Caco-2 (cell line): ENCODE data around the gene FAM89B. TPM values are rescaled to one million over a fixed set of nuclear protein-coding genes. Genes with fewer than 3 reads are reported as not detected.
A peak's percentile ranks its signal among the peaks of the same experiment; 100 is the strongest.

Experiments used
- BruUV-seq: library from RNA; stranded (reverse); fragments of 400-500 nt; replicated peaks from 2 replicates; lab custom pipeline; 2021; lab: Mats Ljungman, UMichigan
- CTCF ChIA-PET: fragments of 300-600 bp; sonication (Branson Sonifier 250); formaldehyde crosslinking; loops from one replicate; lab custom pipeline; 2022; ENCODE audit warnings: antibody characterized with exemption; lab: Charles Lee
- POLR2A ChIA-PET: fragments of 300-600 bp; sonication (Branson Sonifier 250); formaldehyde crosslinking; loops from one replicate; lab custom pipeline; 2022; ENCODE audit warnings: antibody characterized with exemption; lab: Charles Lee
- DNase-seq, 2 experiments: peaks; one replicate each; pipeline versions ENCODE4 v3.0.0 to v3.0.0-alpha.2; 2020 to 2022
- H3K27me3 ChIP-seq: replicated peaks from 2 replicates; pipeline ENCODE4 v1.6.0; 2011; ENCODE audit warnings: low read length; ENCODE audit not compliant: control insufficient read depth, insufficient read depth
- H3K36me3 ChIP-seq: 2 replicates; pipeline ENCODE4 v1.5.1; 2011; ENCODE audit warnings: low read length; ENCODE audit not compliant: control insufficient read depth, insufficient read depth
- H3K4me1 ChIP-seq: fragments of 250-450 bp; sonication (Bioruptor Pico); 2 replicates; pipeline ENCODE4 v1.5.1; 2020; ENCODE audit warnings: mild to moderate bottlenecking
- H3K4me3 ChIP-seq: 2 replicates; pipeline ENCODE4 v1.5.1; 2011; ENCODE audit warnings: low read depth, mild to moderate bottlenecking, control low read depth, low read length
- H3K9me3 ChIP-seq: fragments of 250-450 bp; sonication (Bioruptor Pico); 2 replicates; pipeline ENCODE4 v1.5.1; 2020; ENCODE audit warnings: mild to moderate bottlenecking, moderate library complexity
- H3K27ac Mint-ChIP-seq: one replicate; pipeline ENCODE4 v1.8.0; 2022; ENCODE audit warnings: mixed read lengths; ENCODE audit not compliant: unreplicated experiment
- H3K27me3 Mint-ChIP-seq: one replicate; pipeline ENCODE4 v1.8.0; 2022; ENCODE audit warnings: mixed read lengths; ENCODE audit not compliant: insufficient read depth, unreplicated experiment
- H3K36me3 Mint-ChIP-seq: one replicate; pipeline ENCODE4 v1.8.0; 2022; ENCODE audit warnings: mild to moderate bottlenecking, mixed read lengths; ENCODE audit not compliant: insufficient read depth, unreplicated experiment
- H3K4me1 Mint-ChIP-seq: one replicate; pipeline ENCODE4 v1.8.0; 2022; ENCODE audit warnings: low read depth, mixed read lengths; ENCODE audit not compliant: unreplicated experiment
- H3K4me3 Mint-ChIP-seq: one replicate; pipeline ENCODE4 v1.8.0; 2022; ENCODE audit warnings: mild to moderate bottlenecking, moderate library complexity, mixed read lengths; ENCODE audit not compliant: unreplicated experiment
- H3K9me3 Mint-ChIP-seq: one replicate; pipeline ENCODE4 v1.8.0; 2022; ENCODE audit warnings: mixed read lengths; ENCODE audit not compliant: unreplicated experiment
- CTCF ChIP-seq, 2 experiments: fragments of 200-600 bp in 1 of 2; IDR thresholded peaks; 1 replicate in 1 of 2; 2 replicates in 1 of 2; pipeline versions ENCODE4 v1.5.1 to v1.8.0; 2011 to 2022; ENCODE audit warnings: antibody characterized with exemption in 1 of 2, control low read depth in 1 of 2, inconsistent platforms in 1 of 2, low read depth in 1 of 2, low read length in 1 of 2, mild to moderate bottlenecking in 1 of 2, moderate library complexity in 1 of 2; ENCODE audit not compliant: insufficient read depth in 1 of 2, severe bottlenecking in 1 of 2, unreplicated experiment in 1 of 2
- intact Hi-C: fragments of 100-400 bp; cut with micrococcal nuclease; formaldehyde crosslinking; loops from one replicate; pipeline ENCODE4 v1.10.0; 2022; ENCODE audit not compliant: unreplicated experiment
- total RNA-seq: library from RNA; stranded (reverse); gene quantifications from 2 replicates; pipeline ENCODE4 v1.2.3, GENCODE V29; 2022

Gene FAM89B
- total RNA-seq, 1 experiment from 2014 or later, result 26.9 TPM

- DNase-seq, result peak; percentile 98 to 99
- Mint-ChIP-seq H3K36me3 (peaks cover 57% of the 10 kb centered on the region), H3K27ac (peak within 1 kb of the TSS; percentile 97), H3K9me3 (no peaks in the 10 kb centered on the region), H3K27me3 (no peaks in the 10 kb centered on the region), H3K4me3 (peak within 1 kb of the TSS; percentile 98), H3K4me1 (peaks cover 25% of the 10 kb centered on the region)
- intact Hi-C loops, result loop anchor here (1.0 to 2.0 kb wide), 4 partner anchors 12 to 47 kb away; partner anchors contain the start of gene LTBP3
- BruUV-seq, result TSS peak; percentile 76
- peaks cover 31% of the 10 kb centered on the region for H3K4me1 ChIP-seq
- H3K36me3 ChIP-seq, result peaks cover 1% of the 10 kb centered on the region
- peak; percentile 40 to 58 for TF ChIP-seq CTCF (IDR thresholded peaks at IDR 0.05; ENCODE audit: insufficient read depth in 1 of 2, low read depth in 1 of 2, low read length in 1 of 2, severe bottlenecking in 1 of 2, unreplicated experiment in 1 of 2)
- no peaks in the 10 kb centered on the region for H3K27me3 ChIP-seq
- peak within 1 kb of the TSS; percentile 99 for H3K4me3 ChIP-seq
- CTCF ChIA-PET, result interaction anchor here (0.5 to 3.5 kb wide), 12 partner anchors 10 to 432 kb away, joined by 3 to 23 read pairs (median 4); partner anchors contain the start of genes EIF1AD, PCNX3 and SCYL1
- H3K9me3 ChIP-seq, result no peaks in the 10 kb centered on the region
- POLR2A ChIA-PET, result interaction anchor here (0.6 to 1.1 kb wide), 10 partner anchors 9 to 309 kb away, joined by 3 to 7 read pairs (median 3); partner anchors contain the start of genes DPF2, NEAT1, PCNX3 and POLA2
Measured at GRCh38 chr11:65569973-65570918, 2.1 kb upstream of the FAM89B start, which contains the start of gene ZNRD2. TSS of gene ZNRD2 (plus strand) at chr11:65570477. CDS start at chr11:65570492, 15 bp downstream.

- Mint-ChIP-seq H3K36me3 (peaks cover 65% of the 10 kb centered on the region), H3K9me3 (no peaks in the 10 kb centered on the region), H3K4me3 (peak overlapping the region; percentile 98), H3K4me1 (peaks cover 25% of the 10 kb centered on the region), H3K27ac (peak overlapping the region; percentile 92), H3K27me3 (no peaks in the 10 kb centered on the region)
- H3K4me1 ChIP-seq, result peaks cover 36% of the 10 kb centered on the region
- H3K27me3 ChIP-seq, result no peaks in the 10 kb centered on the region
- ChIA-PET CTCF (interaction anchor here (2.2 to 3.5 kb wide), 3 partner anchors 14 to 30 kb away, joined by 9 to 23 read pairs (median 9); no protein-coding TSS in a partner anchor), POLR2A (interaction anchor here (0.6 to 1.6 kb wide), 2 partner anchors 13 to 431 kb away, joined by 4 to 11 read pairs; partner anchors contain the start of genes BANF1, EIF1AD and LTBP3)
- DNase-seq, result peak in 1 of 2 experiments; percentile 33
- BruUV-seq, result no TSS peak
- intact Hi-C loops, result loop anchor here (2.0 kb wide), 2 partner anchors 31 to 49 kb away; no protein-coding TSS in a partner anchor
- no peaks in the 10 kb centered on the region for H3K9me3 ChIP-seq
- peak overlapping the region; percentile 99; the same call in 1 of the 2 replicates for H3K4me3 ChIP-seq
- TF ChIP-seq CTCF (IDR thresholded peaks at IDR 0.05; ENCODE audit: insufficient read depth in 1 of 2, low read depth in 1 of 2, low read length in 1 of 2, severe bottlenecking in 1 of 2, unreplicated experiment in 1 of 2), result no peak
- peaks cover 1% of the 10 kb centered on the region for H3K36me3 ChIP-seq
Measured at GRCh38 chr11:65571420-65571819, 918 bp upstream of the FAM89B start.

- peaks cover under 1% of the 10 kb centered on the region for H3K36me3 ChIP-seq
- Mint-ChIP-seq H3K9me3 (no peaks in the 10 kb centered on the region), H3K36me3 (peaks cover 70% of the 10 kb centered on the region), H3K4me1 (peaks cover 25% of the 10 kb centered on the region), H3K27ac (peak overlapping the region; percentile 92), H3K4me3 (peak overlapping the region; percentile 98), H3K27me3 (no peaks in the 10 kb centered on the region)
- ChIA-PET POLR2A (interaction anchor here (1.0 to 1.6 kb wide), 3 partner anchors 13 to 75 kb away, joined by 3 to 4 read pairs (median 4); partner anchors contain the start of gene LTBP3), CTCF (interaction anchor here (0.8 to 3.5 kb wide), 10 partner anchors 10 to 101 kb away, joined by 3 to 23 read pairs (median 8); no protein-coding TSS in a partner anchor)
- peak overlapping the region; percentile 66 for H3K4me3 ChIP-seq
- DNase-seq, result peak; percentile 69 to 73
- H3K27me3 ChIP-seq, result no peaks in the 10 kb centered on the region
- TF ChIP-seq CTCF (IDR thresholded peaks at IDR 0.05; ENCODE audit: insufficient read depth in 1 of 2, low read depth in 1 of 2, low read length in 1 of 2, severe bottlenecking in 1 of 2, unreplicated experiment in 1 of 2), result peak; percentile 32 to 54
- H3K4me1 ChIP-seq, result peaks cover 41% of the 10 kb centered on the region
- no peaks in the 10 kb centered on the region for H3K9me3 ChIP-seq
- BruUV-seq, result no TSS peak
- intact Hi-C loops, result loop anchor here (1.0 to 2.0 kb wide), 3 partner anchors 31 to 49 kb away; partner anchors contain the start of gene PCNX3
Measured at GRCh38 chr11:65571940-65572339, 398 bp upstream of the FAM89B start.
